ENCODE measurements around the gene GPR183.
A peak's percentile ranks its signal among the peaks of the same experiment; 100 is the strongest.

The GPR183 gene

DNA sequence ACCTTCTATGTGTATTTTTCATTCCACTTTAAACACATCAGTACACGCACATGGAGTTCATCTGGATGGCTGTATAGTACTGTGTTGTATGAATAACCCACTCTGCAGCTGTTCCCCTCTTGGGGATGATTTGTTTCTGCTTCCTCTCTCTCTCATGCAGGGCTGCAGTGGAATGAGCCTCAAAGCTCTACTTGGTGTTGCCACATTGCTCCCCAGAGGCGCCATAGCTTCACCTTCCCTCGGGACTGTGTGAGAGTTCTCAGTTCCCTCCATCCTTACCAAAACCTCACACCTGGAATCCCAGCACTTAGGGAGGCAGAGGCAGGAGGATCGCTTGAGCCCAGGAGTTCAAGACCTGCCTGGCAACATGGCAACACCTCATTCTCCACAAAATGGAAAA, 28.4 kb upstream of the GPR183 start:
- H3K4me3 ChIP-seq: no peak overlapping the region
- TF ChIP-seq, protein P1, sequence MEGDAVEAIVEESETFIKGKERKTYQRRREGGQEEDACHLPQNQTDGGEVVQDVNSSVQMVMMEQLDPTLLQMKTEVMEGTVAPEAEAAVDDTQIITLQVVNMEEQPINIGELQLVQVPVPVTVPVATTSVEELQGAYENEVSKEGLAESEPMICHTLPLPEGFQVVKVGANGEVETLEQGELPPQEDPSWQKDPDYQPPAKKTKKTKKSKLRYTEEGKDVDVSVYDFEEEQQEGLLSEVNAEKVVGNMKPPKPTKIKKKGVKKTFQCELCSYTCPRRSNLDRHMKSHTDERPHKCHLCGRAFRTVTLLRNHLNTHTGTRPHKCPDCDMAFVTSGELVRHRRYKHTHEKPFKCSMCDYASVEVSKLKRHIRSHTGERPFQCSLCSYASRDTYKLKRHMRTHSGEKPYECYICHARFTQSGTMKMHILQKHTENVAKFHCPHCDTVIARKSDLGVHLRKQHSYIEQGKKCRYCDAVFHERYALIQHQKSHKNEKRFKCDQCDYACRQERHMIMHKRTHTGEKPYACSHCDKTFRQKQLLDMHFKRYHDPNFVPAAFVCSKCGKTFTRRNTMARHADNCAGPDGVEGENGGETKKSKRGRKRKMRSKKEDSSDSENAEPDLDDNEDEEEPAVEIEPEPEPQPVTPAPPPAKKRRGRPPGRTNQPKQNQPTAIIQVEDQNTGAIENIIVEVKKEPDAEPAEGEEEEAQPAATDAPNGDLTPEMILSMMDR (IDR thresholded peaks at IDR 0.05): no peak
- H3K36me3 ChIP-seq: peaks cover 0 to 12% (median 2%) of the 10 kb centered on the region in 3 donors
- H3K27ac ChIP-seq: no peak overlapping the region
- H3K4me1 ChIP-seq: no peaks in the 10 kb centered on the region
- H3K27me3 ChIP-seq: no peaks in the 10 kb centered on the region
- DNase-seq: no peak
- intact Hi-C loops (cut with DNase I; ENCODE audit: low total_unique reads): no loop called here
- H3K9me3 ChIP-seq: no peaks in the 10 kb centered on the region

GRCh38 chr13:99335087-99335486, 27.9 kb upstream of the GPR183 start:
- no peak for DNase-seq
- H3K4me1 ChIP-seq: no peaks in the 10 kb centered on the region

DNA sequence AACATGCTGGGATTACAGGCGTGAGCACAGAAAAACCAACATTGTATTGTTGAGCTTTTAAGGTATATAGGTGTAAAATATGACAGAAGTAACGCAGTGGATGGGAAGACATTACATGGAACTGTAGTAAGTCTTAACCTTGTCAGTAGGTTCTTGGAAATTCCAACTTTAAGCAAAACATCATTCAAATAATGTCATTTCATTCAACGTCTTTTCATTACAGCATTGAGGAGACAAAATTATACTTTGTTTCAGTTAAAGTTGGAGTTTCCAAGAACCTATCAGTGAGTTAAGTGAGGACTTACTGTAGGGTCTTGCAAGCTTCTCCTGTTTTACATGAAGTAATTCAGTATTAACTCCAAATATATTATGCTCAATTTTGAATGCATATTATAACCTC, 27.0 kb upstream of the GPR183 start:
- Histone ChIP-seq H3K27ac (no peak overlapping the region), H3K36me3 (peaks cover 0 to 12% (median 0%) of the 10 kb centered on the region in 3 donors), H3K4me3 (no peak overlapping the region), H3K4me1 (no peaks in the 10 kb centered on the region), H3K27me3 (no peaks in the 10 kb centered on the region), H3K9me3 (no peaks in the 10 kb centered on the region)
- intact Hi-C loops (cut with DNase I; ENCODE audit: low total_unique reads): no loop called here
- DNase-seq: no peak
- TF ChIP-seq, protein P1 (IDR thresholded peaks at IDR 0.05): no peak

More at GRCh38 chr13:99335087-99335486, 27.9 kb upstream of the GPR183 start:
- H3K27me3 ChIP-seq: no peaks in the 10 kb centered on the region
- H3K36me3 ChIP-seq: peaks cover 0 to 7% (median 0%) of the 10 kb centered on the region in 3 donors
- no peaks in the 10 kb centered on the region for H3K9me3 ChIP-seq
- TF ChIP-seq, protein P1 (IDR thresholded peaks at IDR 0.05): no peak
- intact Hi-C loops (cut with DNase I; ENCODE audit: low total_unique reads): no loop called here
- no peak overlapping the region for H3K27ac ChIP-seq
- no peak overlapping the region for H3K4me3 ChIP-seq

DNA sequence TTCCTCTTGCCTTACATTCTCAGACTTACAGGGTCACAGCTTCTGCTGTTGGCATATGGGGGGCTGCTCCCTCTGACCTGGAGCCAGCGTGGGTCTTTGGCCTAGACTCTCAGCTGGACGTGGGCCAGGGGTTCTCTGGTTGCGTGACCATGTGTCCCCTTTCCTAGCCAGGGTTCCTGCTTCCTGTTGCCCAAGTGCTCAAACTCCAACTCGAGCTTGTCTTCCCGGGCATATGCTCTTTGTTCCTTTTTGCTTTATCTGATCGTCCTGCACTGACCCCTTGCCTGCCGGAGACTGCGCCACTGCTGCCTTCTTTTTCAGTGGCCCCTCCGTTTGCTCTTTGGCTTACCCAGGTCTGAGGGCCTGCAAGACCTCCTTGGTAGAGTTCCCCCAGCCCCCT, 25.3 kb upstream of the GPR183 start:
- no peaks in the 10 kb centered on the region for H3K4me1 ChIP-seq
- peaks cover 0 to 14% (median 0%) of the 10 kb centered on the region in 3 donors for H3K36me3 ChIP-seq
- no peaks in the 10 kb centered on the region for H3K9me3 ChIP-seq
- TF ChIP-seq, protein P1 (IDR thresholded peaks at IDR 0.05): no peak
- DNase-seq: peak in 1 of 2 donors; percentile 41
- H3K4me3 ChIP-seq: no peak overlapping the region
- no peaks in the 10 kb centered on the region for H3K27me3 ChIP-seq
- intact Hi-C loops (cut with DNase I; ENCODE audit: low total_unique reads): no loop called here
- H3K27ac ChIP-seq: no peak overlapping the region

DNA sequence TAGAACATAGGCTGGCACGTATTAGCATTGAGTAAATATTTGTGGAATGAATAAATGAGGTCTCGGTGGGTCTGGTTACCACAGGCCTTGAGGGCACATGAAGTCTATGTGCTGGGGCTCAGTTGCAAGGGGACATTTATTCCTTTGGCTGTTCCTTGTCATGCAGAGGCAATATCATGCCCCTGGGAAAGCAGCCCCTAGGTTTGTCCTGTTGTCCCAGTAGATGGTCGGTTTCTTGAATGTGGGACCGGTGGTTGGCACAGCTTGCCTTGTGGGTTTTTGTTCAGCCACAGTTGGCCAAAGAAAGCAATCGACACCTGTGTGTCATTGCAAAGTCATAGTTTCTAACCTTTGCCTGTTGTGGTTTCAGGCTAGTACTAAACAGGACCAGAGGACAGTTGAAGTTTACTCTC, 24.7 kb upstream of the GPR183 start:
- TF ChIP-seq, protein P1 (IDR thresholded peaks at IDR 0.05): no peak
- H3K27ac ChIP-seq: no peak overlapping the region
- intact Hi-C loops (cut with DNase I; ENCODE audit: low total_unique reads): no loop called here
- no peak overlapping the region for H3K4me3 ChIP-seq
- H3K36me3 ChIP-seq: peaks cover 0 to 14% (median 0%) of the 10 kb centered on the region in 3 donors
- no peaks in the 10 kb centered on the region for H3K27me3 ChIP-seq
- no peaks in the 10 kb centered on the region for H3K9me3 ChIP-seq
- no peak for DNase-seq
- H3K4me1 ChIP-seq: no peaks in the 10 kb centered on the region

DNA sequence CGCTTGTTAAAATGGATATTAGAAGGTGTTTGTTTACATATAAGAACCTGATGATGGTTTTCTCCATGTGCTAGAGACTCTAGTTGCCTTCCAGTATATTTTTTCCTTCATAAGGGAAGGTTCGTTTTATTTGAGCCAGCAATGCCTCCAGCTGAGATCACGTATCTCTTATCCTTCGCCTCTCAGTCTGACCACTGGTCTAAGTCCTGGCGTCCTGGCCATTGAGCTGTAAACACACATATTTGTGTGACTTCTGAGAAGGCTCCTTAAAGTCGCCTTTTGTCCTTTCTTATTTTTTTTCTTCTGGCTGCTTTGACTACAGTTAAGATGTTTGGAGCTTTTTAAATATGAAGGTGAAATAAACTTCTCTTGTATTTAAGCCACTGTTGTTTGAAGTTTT, 23.7 kb upstream of the GPR183 start:
- no peak for DNase-seq
- H3K9me3 ChIP-seq: no peaks in the 10 kb centered on the region
- H3K27ac ChIP-seq: no peak overlapping the region
- no peaks in the 10 kb centered on the region for H3K27me3 ChIP-seq
- intact Hi-C loops (cut with DNase I; ENCODE audit: low total_unique reads): no loop called here
- H3K4me3 ChIP-seq: no peak overlapping the region
- H3K36me3 ChIP-seq: peaks cover 0 to 14% (median 0%) of the 10 kb centered on the region in 3 donors
- no peaks in the 10 kb centered on the region for H3K4me1 ChIP-seq
- TF ChIP-seq, protein P1 (IDR thresholded peaks at IDR 0.05): no peak
